Sigmoid colon (tissue), 3 donors: Measurements from ENCODE around the gene CSPG4.
A peak's percentile ranks its signal among the peaks of the same experiment; 100 is the strongest.

Source experiments
- CTCF ChIP-seq, 4 experiments: fragments of 450-650 bp in 3 of 4; fragments of 200-600 bp in 1 of 4; IDR thresholded peaks; one replicate each; pipeline ENCODE4 v1.5.1; 2016 to 2019; ENCODE audit warnings: antibody characterized with exemption in 4 of 4, mild to moderate bottlenecking in 3 of 4, moderate library complexity in 2 of 4
- POLR2A ChIP-seq, 2 donors: fragments of 450-650 bp; IDR thresholded peaks; one replicate each; pipeline ENCODE4 v1.6.1; 2016; ENCODE audit warnings: antibody characterized with exemption in 2 of 2, mild to moderate bottlenecking in 2 of 2, moderate library complexity in 2 of 2

- TF ChIP-seq CTCF (IDR thresholded peaks at IDR 0.05) (no peak), POLR2A (IDR thresholded peaks at IDR 0.05) (peak; percentile 93 to 97)
These were observed 72.8 kb downstream of the CSPG4 start, which contains the start of gene IMP3 for GRCh38 chr15:75639709-75640482.
